DOHH2 (cell line): ENCODE measurements around the gene SORL1.

Experiments
- CTCF ChIP-seq: fragments of 200-600 bp; sonication (generic); IDR thresholded peaks from one replicate; pipeline ENCODE4 v1.5.1; 2014; ENCODE audit warnings: antibody characterized with exemption, mild to moderate bottlenecking, low read depth, low read length; ENCODE audit not compliant: poor library complexity, severe bottlenecking
- EZH2phosphoT487 ChIP-seq: fragments of 200-600 bp; sonication (generic); IDR thresholded peaks from 2 replicates; pipeline ENCODE4 v1.6.1; 2017; ENCODE audit warnings: borderline replicate concordance, mild to moderate bottlenecking, antibody characterized with exemption, low read length, moderate library complexity, mixed read lengths

- no peak for TF ChIP-seq CTCF
- TF ChIP-seq EZH2phosphoT487 = no peak
These were observed 1.6 kb downstream of the SORL1 start for GRCh38 chr11:121453589-121454299.
